GM23338 (cell line): ENCODE measurements around the gene PACC1. TPM values are rescaled to one million over a fixed set of nuclear protein-coding genes. Genes with fewer than 3 reads are reported as not detected.

ENCODE experiments used
- ATAC-seq: fragments of 200-7000 bp; cut with Tn5 transposase; 3 replicates; pipeline ENCODE4 v1.9.1; 2020
- DNase-seq: peaks from one replicate; pipeline ENCODE4 v3.0.0-alpha.2; 2015; ENCODE audit warnings: low spot score
- H2AFZ ChIP-seq: fragments of 200-600 bp; sonication (generic); 2 replicates; pipeline ENCODE4 v1.8.0; 2016; ENCODE audit warnings: antibody characterized with exemption, mild to moderate bottlenecking, moderate library complexity
- H3F3A ChIP-seq: fragments of 200-600 bp; sonication (generic); replicated peaks from 2 replicates; pipeline ENCODE4 v1.8.0; 2017; ENCODE audit warnings: antibody characterized with exemption, mixed run types, low read depth
- H3K27ac ChIP-seq: fragments of 200-600 bp; sonication (generic); 2 replicates; pipeline ENCODE4 v1.6.1; 2016; ENCODE audit warnings: low read depth
- H3K27me3 ChIP-seq: fragments of 200-600 bp; sonication (generic); 2 replicates; pipeline ENCODE4 v1.8.0; 2016; ENCODE audit warnings: mild to moderate bottlenecking, mixed run types, moderate library complexity; ENCODE audit not compliant: insufficient read depth
- H3K36me3 ChIP-seq: fragments of 200-600 bp; sonication (generic); 2 replicates; pipeline ENCODE4 v1.8.0; 2016; ENCODE audit warnings: mild to moderate bottlenecking; ENCODE audit not compliant: insufficient read depth
- H3K4me1 ChIP-seq: fragments of 200-600 bp; sonication (generic); 2 replicates; pipeline ENCODE4 v1.8.0; 2016; ENCODE audit warnings: mild to moderate bottlenecking, moderate library complexity; ENCODE audit not compliant: insufficient read depth
- H3K4me2 ChIP-seq: fragments of 200-600 bp; sonication (generic); 2 replicates; pipeline ENCODE4 v1.7.1; 2017; ENCODE audit warnings: mixed run types
- H3K4me3 ChIP-seq: fragments of 200-600 bp; sonication (generic); 2 replicates; pipeline ENCODE4 v1.6.1; 2016; ENCODE audit warnings: mixed run types
- H3K79me2 ChIP-seq: fragments of 200-600 bp; sonication (generic); replicated peaks from 2 replicates; pipeline ENCODE4 v1.8.0; 2017; ENCODE audit warnings: mild to moderate bottlenecking; ENCODE audit not compliant: insufficient read depth
- H3K9me2 ChIP-seq: fragments of 200-600 bp; sonication (generic); 2 replicates; pipeline ENCODE4 v1.8.0; 2017; ENCODE audit not compliant: insufficient read depth
- H4K20me1 ChIP-seq: fragments of 200-600 bp; sonication (generic); replicated peaks from 2 replicates; pipeline ENCODE4 v1.8.0; 2017; ENCODE audit warnings: mild to moderate bottlenecking; ENCODE audit not compliant: insufficient read depth
- H3K27ac Mint-ChIP-seq: 2 replicates; pipeline ENCODE4 v1.8.0; 2020; ENCODE audit warnings: inconsistent platforms, mild to moderate bottlenecking, moderate library complexity, mixed read lengths
- H3K27me3 Mint-ChIP-seq: 3 replicates; pipeline ENCODE4 v1.8.0; 2022; ENCODE audit warnings: low read depth, mild to moderate bottlenecking, moderate library complexity, mixed read lengths, inconsistent platforms; ENCODE audit not compliant: insufficient read depth, poor library complexity
- H3K36me3 Mint-ChIP-seq: 3 replicates; pipeline ENCODE4 v1.8.0; 2021; ENCODE audit warnings: low read depth, mild to moderate bottlenecking, inconsistent platforms, moderate library complexity, mixed read lengths
- H3K4me1 Mint-ChIP-seq: 3 replicates; pipeline ENCODE4 v1.8.0; 2020; ENCODE audit warnings: mild to moderate bottlenecking, inconsistent platforms, mixed read lengths
- H3K4me3 Mint-ChIP-seq: 3 replicates; pipeline ENCODE4 v1.8.0; 2021; ENCODE audit warnings: moderate library complexity, mild to moderate bottlenecking, inconsistent platforms, mixed read lengths
- H3K9me3 Mint-ChIP-seq: 3 replicates; pipeline ENCODE4 v1.8.0; 2020; ENCODE audit warnings: moderate library complexity, mild to moderate bottlenecking, inconsistent platforms, mixed read lengths
- CREB1 ChIP-seq: fragments of 250-450 bp; sonication (Bioruptor Pico); IDR thresholded peaks from 2 replicates; pipeline ENCODE4 v1.5.0; 2020; ENCODE audit warnings: low read depth, mild to moderate bottlenecking, moderate library complexity
- EZH2phosphoT487 ChIP-seq: fragments of 200-600 bp; sonication (generic); IDR thresholded peaks from one replicate; pipeline ENCODE4 v1.8.1; 2018; ENCODE audit warnings: antibody characterized with exemption; ENCODE audit not compliant: unreplicated experiment
- JUNB ChIP-seq: IDR thresholded peaks from one replicate; pipeline ENCODE4 v1.6.1; 2016; ENCODE audit warnings: antibody characterized with exemption; ENCODE audit not compliant: unreplicated experiment
- NANOG ChIP-seq: IDR thresholded peaks from 2 replicates; pipeline ENCODE4 v1.6.1; 2016; ENCODE audit warnings: antibody characterized with exemption, borderline replicate concordance
- POLR2AphosphoS5 ChIP-seq: IDR thresholded peaks from 2 replicates; pipeline ENCODE4 v1.6.1; 2016; ENCODE audit warnings: antibody characterized with exemption, low read depth
- ZNF114 ChIP-seq: fragments of 250-450 bp; sonication (Bioruptor Pico); IDR thresholded peaks from 2 replicates; pipeline ENCODE4 v1.5.0; 2020; ENCODE audit warnings: mild to moderate bottlenecking, moderate library complexity
- ZNF331 ChIP-seq: fragments of 250-450 bp; sonication (Bioruptor Pico); IDR thresholded peaks from 2 replicates; pipeline ENCODE4 v1.5.0; 2020; ENCODE audit warnings: low read depth, mild to moderate bottlenecking, moderate library complexity
- polyA plus RNA-seq: library from polyadenylated mRNA; unstranded; fragments of >200 nt; fragmentation: Nextera tagmentation; extraction: Ambion mirVana; gene quantifications from 2 replicates; pipeline ENCODE4 v1.2.1, GENCODE V29; 2016
- total RNA-seq: library from RNA; depleted of rRNA; stranded (reverse); fragments of >200 nt; shearing (Covaris generic); gene quantifications from 2 replicates; pipeline ENCODE4 v1.2.3, GENCODE V29; 2014
- TF ChIP-seq, protein P1 (sequence below): fragments of 250-450 bp; sonication (Bioruptor Pico); IDR thresholded peaks from 2 replicates; pipeline ENCODE4 v1.5.0; 2020; ENCODE audit warnings: mild to moderate bottlenecking, moderate library complexity
- TF ChIP-seq, protein P2 (sequence below), 2 experiments: fragments of 200-600 bp in 1 of 2; sonication (generic) in 1 of 2; conservative IDR thresholded peaks; 2 replicates each; pipeline versions ENCODE4 v1.5.1 to v1.6.1; 2016 to 2017; ENCODE audit warnings: antibody characterized with exemption in 2 of 2, low read depth in 2 of 2, mild to moderate bottlenecking in 2 of 2, moderate library complexity in 1 of 2
- TF ChIP-seq, protein P3 (sequence below): IDR thresholded peaks from 2 replicates; pipeline ENCODE4 v1.6.1; 2016; ENCODE audit warnings: antibody characterized with exemption

Gene PACC1
- total and polyA plus RNA-seq, 2 experiments from 2014 or later = 17.1 to 18.0 TPM

DNA sequence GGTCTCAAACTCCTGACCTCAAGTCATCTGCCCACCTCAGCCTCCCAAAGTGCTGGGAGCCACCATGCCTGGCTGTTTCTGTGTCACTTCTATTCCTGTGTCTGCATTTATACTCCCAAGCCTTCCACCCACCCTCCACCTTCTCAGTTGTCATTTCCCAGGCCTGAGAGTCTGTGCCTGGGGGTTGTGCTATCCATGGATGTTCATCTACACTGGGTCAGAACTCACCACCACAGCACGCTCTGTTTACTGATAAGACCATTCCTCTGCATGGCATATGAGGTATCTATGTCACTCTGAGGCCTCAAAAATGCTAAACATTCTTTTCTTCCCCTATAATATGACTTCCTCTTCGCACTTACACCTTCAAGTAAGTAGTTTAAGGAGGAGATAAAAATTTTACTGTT lies 24.1 kb upstream of the PACC1 start:
- H3K4me2 ChIP-seq = no peak overlapping the region
- no peak for ATAC-seq
- TF ChIP-seq, protein P1, sequence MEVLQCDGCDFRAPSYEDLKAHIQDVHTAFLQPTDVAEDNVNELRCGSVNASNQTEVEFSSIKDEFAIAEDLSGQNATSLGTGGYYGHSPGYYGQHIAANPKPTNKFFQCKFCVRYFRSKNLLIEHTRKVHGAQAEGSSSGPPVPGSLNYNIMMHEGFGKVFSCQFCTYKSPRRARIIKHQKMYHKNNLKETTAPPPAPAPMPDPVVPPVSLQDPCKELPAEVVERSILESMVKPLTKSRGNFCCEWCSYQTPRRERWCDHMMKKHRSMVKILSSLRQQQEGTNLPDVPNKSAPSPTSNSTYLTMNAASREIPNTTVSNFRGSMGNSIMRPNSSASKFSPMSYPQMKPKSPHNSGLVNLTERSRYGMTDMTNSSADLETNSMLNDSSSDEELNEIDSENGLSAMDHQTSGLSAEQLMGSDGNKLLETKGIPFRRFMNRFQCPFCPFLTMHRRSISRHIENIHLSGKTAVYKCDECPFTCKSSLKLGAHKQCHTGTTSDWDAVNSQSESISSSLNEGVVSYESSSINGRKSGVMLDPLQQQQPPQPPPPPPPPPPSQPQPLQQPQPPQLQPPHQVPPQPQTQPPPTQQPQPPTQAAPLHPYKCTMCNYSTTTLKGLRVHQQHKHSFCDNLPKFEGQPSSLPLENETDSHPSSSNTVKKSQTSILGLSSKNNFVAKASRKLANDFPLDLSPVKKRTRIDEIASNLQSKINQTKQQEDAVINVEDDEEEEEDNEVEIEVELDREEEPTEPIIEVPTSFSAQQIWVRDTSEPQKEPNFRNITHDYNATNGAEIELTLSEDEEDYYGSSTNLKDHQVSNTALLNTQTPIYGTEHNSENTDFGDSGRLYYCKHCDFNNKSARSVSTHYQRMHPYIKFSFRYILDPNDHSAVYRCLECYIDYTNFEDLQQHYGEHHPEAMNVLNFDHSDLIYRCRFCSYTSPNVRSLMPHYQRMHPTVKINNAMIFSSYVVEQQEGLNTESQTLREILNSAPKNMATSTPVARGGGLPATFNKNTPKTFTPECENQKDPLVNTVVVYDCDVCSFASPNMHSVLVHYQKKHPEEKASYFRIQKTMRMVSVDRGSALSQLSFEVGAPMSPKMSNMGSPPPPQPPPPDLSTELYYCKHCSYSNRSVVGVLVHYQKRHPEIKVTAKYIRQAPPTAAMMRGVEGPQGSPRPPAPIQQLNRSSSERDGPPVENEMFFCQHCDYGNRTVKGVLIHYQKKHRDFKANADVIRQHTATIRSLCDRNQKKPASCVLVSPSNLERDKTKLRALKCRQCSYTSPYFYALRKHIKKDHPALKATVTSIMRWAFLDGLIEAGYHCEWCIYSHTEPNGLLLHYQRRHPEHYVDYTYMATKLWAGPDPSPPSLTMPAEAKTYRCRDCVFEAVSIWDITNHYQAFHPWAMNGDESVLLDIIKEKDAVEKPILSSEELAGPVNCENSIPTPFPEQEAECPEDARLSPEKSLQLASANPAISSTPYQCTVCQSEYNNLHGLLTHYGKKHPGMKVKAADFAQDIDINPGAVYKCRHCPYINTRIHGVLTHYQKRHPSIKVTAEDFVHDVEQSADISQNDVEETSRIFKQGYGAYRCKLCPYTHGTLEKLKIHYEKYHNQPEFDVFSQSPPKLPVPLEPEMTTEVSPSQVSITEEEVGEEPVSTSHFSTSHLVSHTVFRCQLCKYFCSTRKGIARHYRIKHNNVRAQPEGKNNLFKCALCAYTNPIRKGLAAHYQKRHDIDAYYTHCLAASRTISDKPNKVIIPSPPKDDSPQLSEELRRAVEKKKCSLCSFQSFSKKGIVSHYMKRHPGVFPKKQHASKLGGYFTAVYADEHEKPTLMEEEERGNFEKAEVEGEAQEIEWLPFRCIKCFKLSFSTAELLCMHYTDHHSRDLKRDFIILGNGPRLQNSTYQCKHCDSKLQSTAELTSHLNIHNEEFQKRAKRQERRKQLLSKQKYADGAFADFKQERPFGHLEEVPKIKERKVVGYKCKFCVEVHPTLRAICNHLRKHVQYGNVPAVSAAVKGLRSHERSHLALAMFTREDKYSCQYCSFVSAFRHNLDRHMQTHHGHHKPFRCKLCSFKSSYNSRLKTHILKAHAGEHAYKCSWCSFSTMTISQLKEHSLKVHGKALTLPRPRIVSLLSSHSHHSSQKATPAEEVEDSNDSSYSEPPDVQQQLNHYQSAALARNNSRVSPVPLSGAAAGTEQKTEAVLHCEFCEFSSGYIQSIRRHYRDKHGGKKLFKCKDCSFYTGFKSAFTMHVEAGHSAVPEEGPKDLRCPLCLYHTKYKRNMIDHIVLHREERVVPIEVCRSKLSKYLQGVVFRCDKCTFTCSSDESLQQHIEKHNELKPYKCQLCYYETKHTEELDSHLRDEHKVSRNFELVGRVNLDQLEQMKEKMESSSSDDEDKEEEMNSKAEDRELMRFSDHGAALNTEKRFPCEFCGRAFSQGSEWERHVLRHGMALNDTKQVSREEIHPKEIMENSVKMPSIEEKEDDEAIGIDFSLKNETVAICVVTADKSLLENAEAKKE (CRISPR knock-in tag) = no peak
- TF ChIP-seq ZNF114 (CRISPR knock-in tag) = no peak
- TF ChIP-seq EZH2phosphoT487 = no peak
- no peak for TF ChIP-seq NANOG
- TF ChIP-seq ZNF331 = no peak
- no peak for TF ChIP-seq CREB1
- no peak for TF ChIP-seq JUNB
- TF ChIP-seq POLR2AphosphoS5 = no peak
- TF ChIP-seq, protein P2, sequence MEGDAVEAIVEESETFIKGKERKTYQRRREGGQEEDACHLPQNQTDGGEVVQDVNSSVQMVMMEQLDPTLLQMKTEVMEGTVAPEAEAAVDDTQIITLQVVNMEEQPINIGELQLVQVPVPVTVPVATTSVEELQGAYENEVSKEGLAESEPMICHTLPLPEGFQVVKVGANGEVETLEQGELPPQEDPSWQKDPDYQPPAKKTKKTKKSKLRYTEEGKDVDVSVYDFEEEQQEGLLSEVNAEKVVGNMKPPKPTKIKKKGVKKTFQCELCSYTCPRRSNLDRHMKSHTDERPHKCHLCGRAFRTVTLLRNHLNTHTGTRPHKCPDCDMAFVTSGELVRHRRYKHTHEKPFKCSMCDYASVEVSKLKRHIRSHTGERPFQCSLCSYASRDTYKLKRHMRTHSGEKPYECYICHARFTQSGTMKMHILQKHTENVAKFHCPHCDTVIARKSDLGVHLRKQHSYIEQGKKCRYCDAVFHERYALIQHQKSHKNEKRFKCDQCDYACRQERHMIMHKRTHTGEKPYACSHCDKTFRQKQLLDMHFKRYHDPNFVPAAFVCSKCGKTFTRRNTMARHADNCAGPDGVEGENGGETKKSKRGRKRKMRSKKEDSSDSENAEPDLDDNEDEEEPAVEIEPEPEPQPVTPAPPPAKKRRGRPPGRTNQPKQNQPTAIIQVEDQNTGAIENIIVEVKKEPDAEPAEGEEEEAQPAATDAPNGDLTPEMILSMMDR (conservative IDR thresholded peaks at IDR 0.05; ENCODE audit: low read depth in 2 of 2) = no peak
- TF ChIP-seq, protein P3, sequence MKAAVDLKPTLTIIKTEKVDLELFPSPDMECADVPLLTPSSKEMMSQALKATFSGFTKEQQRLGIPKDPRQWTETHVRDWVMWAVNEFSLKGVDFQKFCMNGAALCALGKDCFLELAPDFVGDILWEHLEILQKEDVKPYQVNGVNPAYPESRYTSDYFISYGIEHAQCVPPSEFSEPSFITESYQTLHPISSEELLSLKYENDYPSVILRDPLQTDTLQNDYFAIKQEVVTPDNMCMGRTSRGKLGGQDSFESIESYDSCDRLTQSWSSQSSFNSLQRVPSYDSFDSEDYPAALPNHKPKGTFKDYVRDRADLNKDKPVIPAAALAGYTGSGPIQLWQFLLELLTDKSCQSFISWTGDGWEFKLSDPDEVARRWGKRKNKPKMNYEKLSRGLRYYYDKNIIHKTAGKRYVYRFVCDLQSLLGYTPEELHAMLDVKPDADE = no peak

More for the DNA sequence above, 24.1 kb upstream of the PACC1 start:
- Mint-ChIP-seq H3K4me1 (no peaks in the 10 kb centered on the region), H3K36me3 (no peaks in the 10 kb centered on the region), H3K9me3 (no peaks in the 10 kb centered on the region), H3K27me3 (peaks cover 3% of the 10 kb centered on the region), H3K4me3 (no peak overlapping the region), H3K27ac (no peak overlapping the region)
- Histone ChIP-seq H3K27ac (no peak overlapping the region), H4K20me1 (0 out of 2 replicates have a peak, but pooled peaks cover 4% of the 10 kb centered on the region), H2AFZ (no peak overlapping the region), H3K4me3 (no peak overlapping the region), H3K4me1 (peaks cover 1% of the 10 kb centered on the region; the same call in 1 of the 2 replicates), H3K79me2 (no peaks in the 10 kb centered on the region; the same call in 1 of the 2 replicates), H3F3A (no peaks in the 10 kb centered on the region), H3K27me3 (peaks cover 5% of the 10 kb centered on the region), H3K36me3 (no peaks in the 10 kb centered on the region), H3K9me2 (no peaks in the 10 kb centered on the region)
- DNase-seq = no peak
